GM19351 (cell line): ENCODE measurements around the gene ART3.

ENCODE experiments used
- ATAC-seq: cut with Tn5 transposase; IDR thresholded peaks from one replicate; pipeline ENCODE4 v1.9.1; 2021; ENCODE audit warnings: mild to moderate bottlenecking, moderate library complexity; ENCODE audit not compliant: unreplicated experiment

The ART3 gene

DNA sequence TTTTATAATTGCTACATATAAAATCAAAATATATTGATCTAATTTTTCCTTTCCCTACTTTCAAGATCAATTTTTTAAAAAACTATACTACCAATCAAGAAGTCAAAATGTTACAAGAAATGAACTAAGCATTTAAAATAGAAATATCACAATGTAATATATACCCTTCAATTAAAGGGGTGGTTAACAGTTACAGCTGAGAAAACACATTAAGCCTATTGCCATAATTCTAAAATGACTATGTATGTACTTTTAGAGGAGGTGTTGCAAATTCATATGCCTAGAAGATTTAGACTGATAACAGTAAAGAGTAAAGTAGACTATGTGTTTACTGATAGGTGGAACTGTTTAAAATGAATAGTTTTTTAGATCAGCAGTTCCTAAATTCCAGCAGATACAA, 70.0 kb downstream of the ART3 start:
- no peak for ATAC-seq

DNA sequence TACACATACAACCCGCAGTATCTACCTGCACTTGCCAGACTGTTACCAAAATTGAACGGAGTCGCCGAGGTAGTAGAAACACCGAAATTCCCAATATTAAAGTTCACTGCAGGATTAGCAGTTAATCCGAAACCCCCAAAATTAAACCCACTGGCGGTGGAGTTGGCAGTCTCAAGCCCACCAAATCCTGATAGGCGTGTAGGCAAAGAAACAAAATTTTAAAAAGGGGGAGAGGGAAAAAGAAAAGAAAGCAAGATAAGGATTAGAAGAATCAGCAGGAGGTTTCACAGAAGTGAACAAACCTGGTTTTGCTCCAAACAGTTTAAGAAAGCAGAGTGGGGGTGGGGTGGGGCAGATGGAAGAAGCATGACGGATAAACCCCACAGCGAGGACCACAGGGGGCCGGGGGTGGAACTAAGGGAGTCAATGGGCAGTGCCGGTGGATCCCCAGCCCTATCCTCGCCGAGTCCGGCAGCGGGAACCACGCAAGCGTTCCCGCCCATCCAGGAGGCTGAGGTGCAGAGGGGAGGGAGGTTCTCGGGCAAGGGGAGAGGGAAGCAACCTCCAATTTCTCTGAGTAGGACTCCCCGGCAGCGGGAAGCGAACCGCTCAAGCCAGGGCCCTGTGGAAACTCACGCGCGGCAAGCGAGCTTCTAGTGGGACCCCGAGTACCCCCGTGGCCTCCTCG, 73.1 kb downstream of the ART3 start:
- peak; percentile 37 for ATAC-seq

DNA sequence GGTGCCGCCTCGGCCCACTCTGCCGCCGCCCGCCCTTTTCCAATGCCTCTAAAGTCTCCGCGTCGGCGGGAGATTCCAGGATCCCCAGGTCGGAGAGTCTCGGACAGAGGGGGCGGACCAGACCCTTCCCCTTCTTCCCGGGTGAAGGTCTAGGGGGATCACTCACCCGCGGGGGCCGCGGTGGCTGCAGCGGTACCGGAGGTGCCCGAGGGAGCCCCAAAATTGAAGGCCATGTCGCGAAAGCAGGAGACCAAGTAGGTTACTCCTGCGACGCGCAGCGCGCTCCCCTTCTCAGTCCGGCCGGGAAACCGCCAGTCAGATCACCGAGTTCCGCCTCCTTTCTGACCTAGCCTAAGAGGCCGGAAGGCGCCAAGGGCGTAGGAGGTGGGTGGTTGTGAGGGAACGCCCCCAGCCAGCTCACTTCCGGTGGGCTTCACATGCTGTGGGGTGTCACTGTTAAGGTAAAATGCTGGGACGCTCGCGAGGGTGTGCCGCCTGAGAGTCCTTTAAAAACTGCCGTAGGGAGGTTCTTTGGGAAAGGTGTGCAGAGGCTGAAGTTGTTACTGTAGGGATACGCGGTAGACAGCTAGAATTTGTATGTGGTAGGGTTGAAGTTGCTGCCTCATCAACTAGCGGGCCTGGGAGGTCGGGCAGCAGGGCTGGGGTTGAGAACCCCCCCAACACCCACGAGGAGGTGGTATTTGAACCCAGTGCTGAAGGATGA, 73.8 kb downstream of the ART3 start, which contains the start of gene NUP54:
Gene NUP54, minus strand, starts transcription at position 256 of the 724 bp plus-strand sequence. Its CDS starts 23 bp downstream, at position 233.
- ATAC-seq, result peak; percentile 98

DNA sequence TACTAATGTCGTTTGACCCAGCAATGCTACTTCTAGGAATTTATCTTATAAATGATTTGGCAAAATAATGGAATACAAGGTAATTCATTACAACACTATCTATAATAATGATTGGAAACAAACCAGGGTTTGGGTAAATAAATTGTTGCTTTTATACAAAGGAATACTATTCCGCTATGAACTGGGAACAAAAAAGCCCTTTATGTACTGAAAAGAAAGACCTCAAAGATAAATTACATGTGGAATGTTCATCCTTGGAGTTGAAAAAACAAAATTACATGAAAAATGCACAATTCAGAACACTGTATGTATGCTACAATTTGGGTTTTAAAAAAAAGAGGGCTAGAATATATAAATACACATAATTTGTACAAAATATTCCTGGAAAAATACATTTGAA, 78.8 kb downstream of the ART3 start:
- no peak for ATAC-seq

DNA sequence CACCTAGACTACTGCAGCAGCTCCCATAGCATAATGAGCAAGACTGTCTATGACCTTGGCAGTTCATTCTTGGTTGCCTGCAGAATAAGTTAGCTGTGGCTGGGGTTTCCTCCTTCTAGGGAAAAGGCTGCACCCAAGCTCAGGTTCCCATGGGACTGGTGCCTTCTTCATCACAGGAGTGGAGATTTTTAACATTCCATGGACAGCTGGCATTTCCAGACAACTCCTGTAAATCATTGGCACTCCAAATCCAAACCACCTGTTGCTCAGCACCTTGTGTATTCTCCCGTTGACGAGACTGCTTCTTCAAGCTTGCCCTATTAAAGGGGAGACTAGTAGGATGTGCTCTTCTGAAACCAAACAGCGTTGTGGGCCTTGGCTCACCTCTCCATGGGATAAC, 81.5 kb downstream of the ART3 start:
- ATAC-seq, result no peak

DNA sequence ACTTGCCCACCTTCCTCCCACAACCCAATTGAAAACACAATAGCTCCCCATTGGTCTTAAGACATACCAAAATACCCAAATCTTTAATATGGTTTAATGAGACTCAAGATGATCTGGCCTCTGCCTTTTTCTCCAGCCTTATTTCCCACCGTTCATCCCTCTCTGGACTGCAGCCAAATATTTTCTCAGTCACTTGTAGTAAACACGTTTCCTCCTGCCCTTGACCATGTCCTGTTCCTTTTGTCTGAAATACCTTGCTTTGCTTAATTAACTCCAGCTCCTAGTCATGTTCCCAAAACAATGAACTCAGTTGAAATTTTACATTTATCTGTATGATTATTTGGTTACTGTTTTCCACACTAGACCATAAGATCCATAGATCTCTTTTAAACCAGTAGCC, 82.1 kb downstream of the ART3 start:
- ATAC-seq, result no peak

DNA sequence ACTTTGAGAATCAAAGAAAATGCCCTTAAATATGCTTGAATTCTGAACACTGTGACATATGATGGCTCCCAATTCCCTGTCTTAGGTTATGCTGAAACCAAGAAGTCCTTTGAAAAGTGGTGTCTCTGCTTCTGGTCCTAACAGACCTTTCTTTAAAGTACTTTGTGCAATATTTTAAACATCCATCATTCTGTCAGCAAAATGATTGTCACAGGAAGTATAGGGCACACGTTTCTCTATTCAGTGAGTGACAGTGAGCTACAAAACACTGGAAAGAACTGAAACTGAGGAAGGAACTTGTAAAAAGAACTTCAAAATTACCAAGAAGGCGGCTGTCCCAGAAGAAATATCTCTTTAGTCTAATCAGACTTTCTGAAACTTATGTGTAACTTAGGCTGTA, 85.8 kb downstream of the ART3 start:
- no peak for ATAC-seq
